NB4 (cell line): ENCODE measurements around the gene ZNF768.

ENCODE experiments used
- POLR2A ChIP-seq: IDR thresholded peaks from 2 replicates; pipeline ENCODE4 v1.6.1; 2011; ENCODE audit warnings: mild to moderate bottlenecking; ENCODE audit not compliant: insufficient read length; ENCODE audit errors: extremely low read depth
- TF ChIP-seq, protein P1 (sequence below): IDR thresholded peaks from one replicate; pipeline ENCODE4 v1.5.1; 2012; ENCODE audit warnings: low read depth, low read length
- TF ChIP-seq, protein P2 (sequence below): IDR thresholded peaks from 2 replicates; pipeline ENCODE4 v1.6.1; 2011; ENCODE audit warnings: low read depth, low read length

DNA sequence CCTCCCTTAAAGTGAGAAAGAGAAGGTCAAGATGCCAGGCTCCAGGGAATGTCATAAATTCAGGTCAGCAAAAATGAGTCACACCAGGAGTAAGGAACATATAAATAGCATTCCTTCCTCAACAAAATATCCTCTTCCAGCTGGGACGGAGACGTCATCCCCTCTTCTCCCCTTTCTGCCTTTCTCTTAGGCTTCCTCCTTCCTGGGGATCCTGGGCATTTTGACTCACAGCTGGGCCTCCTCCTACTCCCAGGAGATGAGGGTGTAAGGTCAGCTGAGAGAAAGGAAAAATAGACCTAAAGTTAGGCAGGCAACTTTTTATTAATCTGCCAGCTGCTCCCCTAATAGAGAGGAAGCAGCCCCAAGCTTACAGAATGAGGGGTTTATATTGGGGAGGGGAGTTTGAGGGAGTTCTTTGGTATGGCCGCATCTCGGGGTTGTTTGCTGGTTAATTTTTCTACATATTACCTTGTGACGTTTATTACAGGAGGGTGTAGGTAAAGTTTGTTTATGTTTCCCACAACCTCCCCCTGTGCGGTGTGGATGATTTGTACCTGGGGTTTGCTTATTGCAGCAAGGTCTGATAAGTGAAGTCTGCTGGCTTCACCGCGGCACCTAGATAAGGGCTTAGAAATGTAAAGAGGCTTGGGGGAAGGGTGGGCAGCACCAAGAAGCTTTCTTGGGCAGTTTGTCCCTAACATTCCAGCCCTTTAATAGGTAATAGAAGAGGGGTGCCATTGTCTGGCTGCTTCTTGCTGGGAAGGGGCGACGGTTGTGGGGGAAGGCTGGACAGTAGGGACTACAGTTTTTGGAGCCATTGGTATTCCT lies 15.3 kb upstream of the ZNF768 start:
- TF ChIP-seq POLR2A, result no peak
- TF ChIP-seq, protein P1, sequence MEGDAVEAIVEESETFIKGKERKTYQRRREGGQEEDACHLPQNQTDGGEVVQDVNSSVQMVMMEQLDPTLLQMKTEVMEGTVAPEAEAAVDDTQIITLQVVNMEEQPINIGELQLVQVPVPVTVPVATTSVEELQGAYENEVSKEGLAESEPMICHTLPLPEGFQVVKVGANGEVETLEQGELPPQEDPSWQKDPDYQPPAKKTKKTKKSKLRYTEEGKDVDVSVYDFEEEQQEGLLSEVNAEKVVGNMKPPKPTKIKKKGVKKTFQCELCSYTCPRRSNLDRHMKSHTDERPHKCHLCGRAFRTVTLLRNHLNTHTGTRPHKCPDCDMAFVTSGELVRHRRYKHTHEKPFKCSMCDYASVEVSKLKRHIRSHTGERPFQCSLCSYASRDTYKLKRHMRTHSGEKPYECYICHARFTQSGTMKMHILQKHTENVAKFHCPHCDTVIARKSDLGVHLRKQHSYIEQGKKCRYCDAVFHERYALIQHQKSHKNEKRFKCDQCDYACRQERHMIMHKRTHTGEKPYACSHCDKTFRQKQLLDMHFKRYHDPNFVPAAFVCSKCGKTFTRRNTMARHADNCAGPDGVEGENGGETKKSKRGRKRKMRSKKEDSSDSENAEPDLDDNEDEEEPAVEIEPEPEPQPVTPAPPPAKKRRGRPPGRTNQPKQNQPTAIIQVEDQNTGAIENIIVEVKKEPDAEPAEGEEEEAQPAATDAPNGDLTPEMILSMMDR, result no peak
- TF ChIP-seq, protein P2, sequence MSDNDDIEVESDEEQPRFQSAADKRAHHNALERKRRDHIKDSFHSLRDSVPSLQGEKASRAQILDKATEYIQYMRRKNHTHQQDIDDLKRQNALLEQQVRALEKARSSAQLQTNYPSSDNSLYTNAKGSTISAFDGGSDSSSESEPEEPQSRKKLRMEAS, result no peak
